ENCODE measurements around the gene SDHD. TPM values are rescaled to one million over a fixed set of nuclear protein-coding genes. Genes with fewer than 3 reads are reported as not detected.

The SDHD gene
- total and polyA plus RNA-seq, 10 of the 15 experiments (the other 5 are each of a cell fraction or from before 2014, with no cell fraction given), result 114 to 775 (median 187) TPM

DNA sequence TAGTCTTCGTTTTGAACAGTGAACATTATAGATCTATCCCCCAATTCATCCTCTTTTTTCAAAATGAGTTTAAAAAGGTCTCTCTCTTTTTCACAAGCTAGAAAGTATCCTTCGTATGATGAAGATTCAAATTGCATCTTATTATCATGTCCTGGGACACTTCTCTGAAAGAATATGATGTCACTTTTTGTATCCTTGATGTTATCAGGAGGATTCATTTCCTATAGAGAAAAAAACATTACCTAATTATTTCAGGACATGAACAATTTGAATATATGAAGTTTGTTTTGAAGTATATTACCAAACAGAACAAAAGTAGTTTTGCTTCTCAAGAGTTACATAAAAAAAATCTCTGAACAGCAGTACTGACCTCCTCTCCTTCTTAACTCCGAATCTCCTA is 56.9 kb downstream of the SDHD start (continued):
- TF ChIP-seq KAT2A (conservative IDR thresholded peaks at IDR 0.05; ENCODE audit: control insufficient read depth, low read depth, low read length), result no peak
- no peak for TF ChIP-seq MEF2B (IDR thresholded peaks at IDR 0.05; ENCODE audit: partially characterized antibody, poor library complexity, severe bottlenecking)
- no peak for TF ChIP-seq NFIC (IDR thresholded peaks at IDR 0.05; ENCODE audit: low read depth, low read length)
- no peak for TF ChIP-seq HDGF (IDR thresholded peaks at IDR 0.05)

Other genes with a start within 250 kb of the SDHD start
Only the 7 nearest of the 16 such genes appear.
- gene DLAT, start 61.5 kb upstream of the SDHD start, total RNA-seq (2014; rRNA removed), result 51.2 and 54.1 TPM in 2 replicates
- 44.3 and 45.6 TPM in 2 replicates for gene DLAT, start 61.5 kb upstream of the SDHD start, total RNA-seq (2014; rRNA removed; fragmentation: Illumina TruSeq; extraction: Trizol)
- 38.2 and 38.8 TPM in 2 replicates for gene DLAT, start 61.5 kb upstream of the SDHD start, total RNA-seq (2021)
- 42.0 and 43.8 TPM in 2 replicates for gene DLAT, start 61.5 kb upstream of the SDHD start, polyA plus RNA-seq (2011; rRNA removed)
- 55.2 and 67.2 TPM in 2 replicates for gene DLAT, start 61.5 kb upstream of the SDHD start, polyA plus RNA-seq (2014; fragmentation: Illumina TruSeq; extraction: Trizol)
- gene DLAT, start 61.5 kb upstream of the SDHD start, polyA plus RNA-seq (2014; fragmentation: Nextera tagmentation; extraction: Ambion mirVana), result 10 to 100 TPM; 16.5 to 21.4 TPM
- gene DLAT, start 61.5 kb upstream of the SDHD start, polyA plus RNA-seq (2014; rRNA removed), result 27.9 and 36.0 TPM in 2 replicates
- gene DLAT, start 61.5 kb upstream of the SDHD start, polyA plus RNA-seq (2016; fragmentation: Nextera tagmentation; extraction: Ambion mirVana), result 10 to 100 TPM; 71.3 to 79.9 TPM
- gene PIH1D2, start 12.9 kb upstream of the SDHD start, total RNA-seq (2014; rRNA removed), result 0.73 and 1.2 TPM in 2 replicates
- gene PIH1D2, start 12.9 kb upstream of the SDHD start, total RNA-seq (2014; rRNA removed; fragmentation: Illumina TruSeq; extraction: Trizol), result 0.92 and 1.9 TPM in 2 replicates
- gene PIH1D2, start 12.9 kb upstream of the SDHD start, total RNA-seq (2021), result 0.51 and 0.58 TPM in 2 replicates
- 0.60 and 0.85 TPM in 2 replicates for gene PIH1D2, start 12.9 kb upstream of the SDHD start, polyA plus RNA-seq (2011; rRNA removed)
- gene PIH1D2, start 12.9 kb upstream of the SDHD start, polyA plus RNA-seq (2014; fragmentation: Illumina TruSeq; extraction: Trizol), result 0.90 and 1.4 TPM in 2 replicates
- 1 to 10 TPM; 1.7 to 3.0 TPM for gene PIH1D2, start 12.9 kb upstream of the SDHD start, polyA plus RNA-seq (2014; fragmentation: Nextera tagmentation; extraction: Ambion mirVana)
- gene PIH1D2, start 12.9 kb upstream of the SDHD start, polyA plus RNA-seq (2014; rRNA removed), result 0.32 and 0.73 TPM in 2 replicates
- gene PIH1D2, start 12.9 kb upstream of the SDHD start, polyA plus RNA-seq (2016; fragmentation: Nextera tagmentation; extraction: Ambion mirVana), result 1 to 10 TPM; 2.2 TPM
- 16.3 and 20.6 TPM in 2 replicates for gene NKAPD1, start 12.6 kb upstream of the SDHD start, total RNA-seq (2014; rRNA removed)
- 38.7 TPM in 2 replicates for gene NKAPD1, start 12.6 kb upstream of the SDHD start, total RNA-seq (2014; rRNA removed; fragmentation: Illumina TruSeq; extraction: Trizol)
- 18.1 and 19.2 TPM in 2 replicates for gene NKAPD1, start 12.6 kb upstream of the SDHD start, total RNA-seq (2021)
- 22.3 and 37.5 TPM in 2 replicates for gene NKAPD1, start 12.6 kb upstream of the SDHD start, polyA plus RNA-seq (2011; rRNA removed)
- gene NKAPD1, start 12.6 kb upstream of the SDHD start, polyA plus RNA-seq (2014; fragmentation: Illumina TruSeq; extraction: Trizol), result 43.3 and 53.9 TPM in 2 replicates
- gene NKAPD1, start 12.6 kb upstream of the SDHD start, polyA plus RNA-seq (2014; fragmentation: Nextera tagmentation; extraction: Ambion mirVana), result 10 to 100 TPM in 1 of 2 experiments, 1 to 10 TPM in 1; 9.6 to 11.5 TPM
- 14.7 and 17.6 TPM in 2 replicates for gene NKAPD1, start 12.6 kb upstream of the SDHD start, polyA plus RNA-seq (2014; rRNA removed)
- gene NKAPD1, start 12.6 kb upstream of the SDHD start, polyA plus RNA-seq (2016; fragmentation: Nextera tagmentation; extraction: Ambion mirVana), result 10 to 100 TPM; 19.2 to 21.5 TPM
- gene TIMM8B, start 117 bp upstream of the SDHD start, total RNA-seq (2014; rRNA removed), result 143 and 155 TPM in 2 replicates
- 71.5 and 76.0 TPM in 2 replicates for gene TIMM8B, start 117 bp upstream of the SDHD start, total RNA-seq (2014; rRNA removed; fragmentation: Illumina TruSeq; extraction: Trizol)
- 72.7 and 83.0 TPM in 2 replicates for gene TIMM8B, start 117 bp upstream of the SDHD start, total RNA-seq (2021)
- 76.8 and 92.4 TPM in 2 replicates for gene TIMM8B, start 117 bp upstream of the SDHD start, polyA plus RNA-seq (2011; rRNA removed)
- gene TIMM8B, start 117 bp upstream of the SDHD start, polyA plus RNA-seq (2014; fragmentation: Illumina TruSeq; extraction: Trizol), result 26.4 and 64.9 TPM in 2 replicates
- gene TIMM8B, start 117 bp upstream of the SDHD start, polyA plus RNA-seq (2014; fragmentation: Nextera tagmentation; extraction: Ambion mirVana), result 100 to 1,000 TPM; 247 to 271 TPM
- gene TIMM8B, start 117 bp upstream of the SDHD start, polyA plus RNA-seq (2014; rRNA removed), result 123 and 154 TPM in 2 replicates
- gene TIMM8B, start 117 bp upstream of the SDHD start, polyA plus RNA-seq (2016; fragmentation: Nextera tagmentation; extraction: Ambion mirVana), result 100 to 1,000 TPM; 201 to 214 TPM
- gene IL18, start 77.2 kb downstream of the SDHD start, total RNA-seq (2014; rRNA removed), result 0.11 and 0.17 TPM in 2 replicates
- gene IL18, start 77.2 kb downstream of the SDHD start, total RNA-seq (2014; rRNA removed; fragmentation: Illumina TruSeq; extraction: Trizol), result 0.32 and 0.40 TPM in 2 replicates
- 0.21 and 0.24 TPM in 2 replicates for gene IL18, start 77.2 kb downstream of the SDHD start, total RNA-seq (2021)
- 0.12 TPM in 1 of 2 replicates, not detected in the other for gene IL18, start 77.2 kb downstream of the SDHD start, polyA plus RNA-seq (2011; rRNA removed)
- gene IL18, start 77.2 kb downstream of the SDHD start, polyA plus RNA-seq (2014; fragmentation: Illumina TruSeq; extraction: Trizol), result 0.38 TPM in 1 of 2 replicates, not detected in the other
- gene IL18, start 77.2 kb downstream of the SDHD start, polyA plus RNA-seq (2014; fragmentation: Nextera tagmentation; extraction: Ambion mirVana), result under 1 TPM; 0.40 to 0.42 TPM
- gene IL18, start 77.2 kb downstream of the SDHD start, polyA plus RNA-seq (2014; rRNA removed), result 0.27 and 0.34 TPM in 2 replicates
- under 1 TPM; 0.15 to 0.19 TPM for gene IL18, start 77.2 kb downstream of the SDHD start, polyA plus RNA-seq (2016; fragmentation: Nextera tagmentation; extraction: Ambion mirVana)
- 0.16 TPM in 1 of 2 replicates, not detected in the other for gene TEX12, start 80.5 kb downstream of the SDHD start, total RNA-seq (2014; rRNA removed)
- gene TEX12, start 80.5 kb downstream of the SDHD start, total RNA-seq (2014; rRNA removed; fragmentation: Illumina TruSeq; extraction: Trizol), result 0.18 and 0.41 TPM in 2 replicates
- gene TEX12, start 80.5 kb downstream of the SDHD start, total RNA-seq (2021), result 0.51 TPM in 1 of 2 replicates, not detected in the other
- gene TEX12, start 80.5 kb downstream of the SDHD start, polyA plus RNA-seq (2011; rRNA removed), result 0.11 and 0.27 TPM in 2 replicates
- gene TEX12, start 80.5 kb downstream of the SDHD start, polyA plus RNA-seq (2014; fragmentation: Illumina TruSeq; extraction: Trizol), result 0.50 and 1.1 TPM in 2 replicates
- gene TEX12, start 80.5 kb downstream of the SDHD start, polyA plus RNA-seq (2014; fragmentation: Nextera tagmentation; extraction: Ambion mirVana), result 1 to 10 TPM in 1 of 2 experiments, under 1 TPM in 1; 0.79 to 1.3 TPM
- gene TEX12, start 80.5 kb downstream of the SDHD start, polyA plus RNA-seq (2014; rRNA removed), result 0.14 and 0.29 TPM in 2 replicates
- under 1 TPM; 0.28 to 0.68 TPM for gene TEX12, start 80.5 kb downstream of the SDHD start, polyA plus RNA-seq (2016; fragmentation: Nextera tagmentation; extraction: Ambion mirVana)
- 0.51 and 0.54 TPM in 2 replicates for gene BCO2, start 88.6 kb downstream of the SDHD start, total RNA-seq (2014; rRNA removed)
- 0.63 and 0.74 TPM in 2 replicates for gene BCO2, start 88.6 kb downstream of the SDHD start, total RNA-seq (2014; rRNA removed; fragmentation: Illumina TruSeq; extraction: Trizol)
- 0.51 and 0.56 TPM in 2 replicates for gene BCO2, start 88.6 kb downstream of the SDHD start, total RNA-seq (2021)
- 1.0 and 2.4 TPM in 2 replicates for gene BCO2, start 88.6 kb downstream of the SDHD start, polyA plus RNA-seq (2011; rRNA removed)
- 0.13 and 0.62 TPM in 2 replicates for gene BCO2, start 88.6 kb downstream of the SDHD start, polyA plus RNA-seq (2014; fragmentation: Illumina TruSeq; extraction: Trizol)
- gene BCO2, start 88.6 kb downstream of the SDHD start, polyA plus RNA-seq (2014; fragmentation: Nextera tagmentation; extraction: Ambion mirVana), result under 1 TPM; 0.29 to 0.42 TPM
- gene BCO2, start 88.6 kb downstream of the SDHD start, polyA plus RNA-seq (2014; rRNA removed), result 0.77 and 1.7 TPM in 2 replicates
- under 1 TPM; 0.53 to 0.70 TPM for gene BCO2, start 88.6 kb downstream of the SDHD start, polyA plus RNA-seq (2016; fragmentation: Nextera tagmentation; extraction: Ambion mirVana)